ENCODE data around the gene POLR3GL. TPM values are rescaled to one million over a fixed set of nuclear protein-coding genes. Genes with fewer than 3 reads are reported as not detected.

POLR3GL gene
- total RNA-seq, 1 donor from 2014 or later: 15.5 TPM

DNA sequence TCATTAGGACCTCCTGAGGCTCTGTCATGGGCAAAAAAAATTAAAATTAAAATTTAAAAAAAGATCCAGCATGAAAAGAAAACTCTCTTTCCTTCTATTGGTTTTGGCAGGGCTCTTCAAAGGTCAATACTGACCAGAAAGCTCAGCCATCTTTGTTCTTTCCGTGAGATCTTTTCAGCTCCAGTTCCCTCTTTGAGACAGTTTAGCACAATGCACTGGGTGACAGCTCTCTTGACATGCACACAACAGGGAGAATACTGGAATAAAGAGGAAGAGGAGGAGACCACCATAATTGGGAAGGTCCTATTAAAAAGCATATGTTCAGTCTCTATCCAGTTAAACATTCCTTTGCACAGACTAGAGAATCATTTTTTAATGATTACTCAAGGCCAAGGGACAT lies 13.0 kb upstream of the POLR3GL start:
- Mint-ChIP-seq H3K27me3 (ENCODE audit: low read depth) (no peaks in the 10 kb centered on the region), H3K4me3 (peak overlapping the region; percentile 61), H3K9me3 (no peaks in the 10 kb centered on the region), H3K4me1 (peaks cover 43% of the 10 kb centered on the region), H3K36me3 (ENCODE audit: low read depth) (peaks cover 3% of the 10 kb centered on the region), H3K27ac (ENCODE audit: unreplicated experiment) (no peak overlapping the region)
- DNase-seq (ENCODE audit: low read depth, low spot score): no peak
- TF ChIP-seq, protein P1, sequence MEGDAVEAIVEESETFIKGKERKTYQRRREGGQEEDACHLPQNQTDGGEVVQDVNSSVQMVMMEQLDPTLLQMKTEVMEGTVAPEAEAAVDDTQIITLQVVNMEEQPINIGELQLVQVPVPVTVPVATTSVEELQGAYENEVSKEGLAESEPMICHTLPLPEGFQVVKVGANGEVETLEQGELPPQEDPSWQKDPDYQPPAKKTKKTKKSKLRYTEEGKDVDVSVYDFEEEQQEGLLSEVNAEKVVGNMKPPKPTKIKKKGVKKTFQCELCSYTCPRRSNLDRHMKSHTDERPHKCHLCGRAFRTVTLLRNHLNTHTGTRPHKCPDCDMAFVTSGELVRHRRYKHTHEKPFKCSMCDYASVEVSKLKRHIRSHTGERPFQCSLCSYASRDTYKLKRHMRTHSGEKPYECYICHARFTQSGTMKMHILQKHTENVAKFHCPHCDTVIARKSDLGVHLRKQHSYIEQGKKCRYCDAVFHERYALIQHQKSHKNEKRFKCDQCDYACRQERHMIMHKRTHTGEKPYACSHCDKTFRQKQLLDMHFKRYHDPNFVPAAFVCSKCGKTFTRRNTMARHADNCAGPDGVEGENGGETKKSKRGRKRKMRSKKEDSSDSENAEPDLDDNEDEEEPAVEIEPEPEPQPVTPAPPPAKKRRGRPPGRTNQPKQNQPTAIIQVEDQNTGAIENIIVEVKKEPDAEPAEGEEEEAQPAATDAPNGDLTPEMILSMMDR (conservative IDR thresholded peaks at IDR 0.05): no peak

DNA sequence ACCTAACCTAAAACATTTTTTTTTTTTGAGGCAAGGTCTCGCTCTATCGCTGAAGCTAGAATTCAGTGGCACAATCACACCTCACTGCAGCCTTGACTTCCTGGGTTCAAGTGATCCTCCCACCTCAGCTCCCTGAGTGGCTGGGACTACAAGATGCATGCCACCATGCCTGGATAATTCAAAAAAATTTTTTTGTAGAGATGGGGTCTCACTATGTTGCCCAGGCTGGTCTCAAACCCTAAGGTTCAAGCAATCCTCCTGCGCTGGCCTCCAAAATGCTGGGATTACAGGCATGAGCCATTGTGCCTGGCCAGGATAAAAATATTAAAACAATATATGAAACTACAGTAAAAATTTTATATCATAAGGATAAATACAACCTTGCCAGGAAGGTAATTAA lies 11.6 kb upstream of the POLR3GL start:
- H3K4me1 Mint-ChIP-seq: peaks cover 53% of the 10 kb centered on the region
- DNase-seq (ENCODE audit: low read depth, low spot score): no peak
- H3K4me3 Mint-ChIP-seq: no peak overlapping the region
- H3K27me3 Mint-ChIP-seq (ENCODE audit: low read depth): no peaks in the 10 kb centered on the region
- TF ChIP-seq, protein P1 (conservative IDR thresholded peaks at IDR 0.05): no peak
- no peaks in the 10 kb centered on the region for H3K9me3 Mint-ChIP-seq
- no peak overlapping the region for H3K27ac Mint-ChIP-seq (ENCODE audit: unreplicated experiment)
- no peaks in the 10 kb centered on the region for H3K36me3 Mint-ChIP-seq (ENCODE audit: low read depth)

DNA sequence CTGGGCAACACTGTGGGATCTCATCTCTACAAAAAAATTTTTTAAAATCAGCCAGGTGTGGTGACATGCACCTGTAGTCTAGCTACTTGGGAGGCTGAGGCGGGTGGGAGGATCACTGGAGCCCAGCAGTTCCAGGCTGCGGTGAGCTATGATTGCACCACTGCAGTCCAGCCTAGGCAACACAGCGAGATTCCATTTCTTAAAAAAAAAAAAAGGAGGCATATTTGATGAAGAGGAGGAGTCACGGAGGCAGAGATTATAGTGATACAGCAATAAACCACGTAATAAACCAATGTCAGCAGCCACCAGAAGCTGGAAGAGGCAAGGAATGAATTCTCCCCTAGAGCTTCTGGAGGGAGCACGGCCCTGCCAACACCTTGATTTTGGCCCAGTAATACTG lies 10.6 kb upstream of the POLR3GL start:
- DNase-seq (ENCODE audit: low read depth, low spot score): no peak
- Mint-ChIP-seq H3K9me3 (no peaks in the 10 kb centered on the region), H3K27me3 (ENCODE audit: low read depth) (peaks cover 3% of the 10 kb centered on the region), H3K4me1 (peaks cover 59% of the 10 kb centered on the region), H3K27ac (ENCODE audit: unreplicated experiment) (no peak overlapping the region), H3K4me3 (peak overlapping the region; percentile 4), H3K36me3 (ENCODE audit: low read depth) (no peaks in the 10 kb centered on the region)
- TF ChIP-seq, protein P1 (conservative IDR thresholded peaks at IDR 0.05): no peak

DNA sequence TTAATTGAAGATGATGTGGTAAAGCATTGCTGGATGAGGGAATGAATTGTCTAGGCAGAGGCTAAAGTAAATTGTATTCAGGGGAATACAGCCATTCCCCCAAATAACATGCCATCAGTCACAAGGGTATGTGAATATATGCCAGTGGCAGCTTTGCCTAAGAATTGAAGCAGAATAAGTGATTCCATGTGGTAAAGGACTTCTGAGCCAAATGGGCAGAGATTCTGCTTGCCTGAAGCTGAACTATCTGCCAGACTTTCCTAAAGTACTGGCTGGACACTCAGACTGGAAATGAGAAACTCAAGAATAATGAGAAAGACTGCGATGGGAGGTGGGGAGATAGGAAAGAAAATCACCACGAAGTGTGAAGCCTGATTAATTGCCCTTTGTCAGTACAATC lies 9.1 kb upstream of the POLR3GL start:
- Mint-ChIP-seq H3K27ac (ENCODE audit: unreplicated experiment) (no peak overlapping the region), H3K36me3 (ENCODE audit: low read depth) (no peaks in the 10 kb centered on the region), H3K4me1 (peaks cover 65% of the 10 kb centered on the region), H3K9me3 (no peaks in the 10 kb centered on the region), H3K27me3 (ENCODE audit: low read depth) (peaks cover 9% of the 10 kb centered on the region), H3K4me3 (peak overlapping the region; percentile 89)
- DNase-seq (ENCODE audit: low read depth, low spot score): no peak
- TF ChIP-seq, protein P1 (conservative IDR thresholded peaks at IDR 0.05): no peak

DNA sequence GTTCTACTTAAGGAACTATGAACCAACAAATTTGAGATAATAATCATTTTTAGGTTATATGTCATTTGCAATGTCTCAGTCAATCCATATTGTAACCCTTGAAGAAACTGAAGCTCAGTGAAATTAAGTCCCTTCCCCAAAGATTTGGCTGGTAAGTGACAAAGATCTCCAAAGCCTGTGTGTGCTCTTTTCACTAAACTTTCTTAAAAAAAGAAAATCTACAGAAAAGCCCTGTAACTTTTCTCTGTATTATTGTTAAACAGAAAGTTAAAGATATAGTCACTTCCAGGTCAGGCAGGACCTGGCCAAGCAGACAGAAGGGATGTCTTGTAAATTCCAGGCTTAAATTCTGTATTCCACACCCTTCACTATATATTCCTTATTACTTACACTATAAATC lies 8.1 kb upstream of the POLR3GL start:
- no peaks in the 10 kb centered on the region for H3K9me3 Mint-ChIP-seq
- peak overlapping the region; percentile 89 for H3K4me3 Mint-ChIP-seq
- H3K36me3 Mint-ChIP-seq (ENCODE audit: low read depth): no peaks in the 10 kb centered on the region
- H3K27ac Mint-ChIP-seq (ENCODE audit: unreplicated experiment): no peak overlapping the region
- H3K4me1 Mint-ChIP-seq: peaks cover 62% of the 10 kb centered on the region
- H3K27me3 Mint-ChIP-seq (ENCODE audit: low read depth): peaks cover 17% of the 10 kb centered on the region
- TF ChIP-seq, protein P1 (conservative IDR thresholded peaks at IDR 0.05): no peak
- DNase-seq (ENCODE audit: low read depth, low spot score): no peak

All from neural crest cell (in vitro differentiated cells).